H9 (cell line): ENCODE data around the gene PRXL2C. TPM values are rescaled to one million over a fixed set of nuclear protein-coding genes. Genes with fewer than 3 reads are reported as not detected.

Source experiments
- DNase-seq: peaks from one replicate; pipeline ENCODE4 v3.0.0-alpha.2; 2017
- H2AFZ ChIP-seq: one replicate; pipeline ENCODE4 v1.6.1; 2013; ENCODE audit warnings: mild to moderate bottlenecking, low read length, control low read depth, moderate library complexity
- H2AK5ac ChIP-seq: 2 replicates; pipeline ENCODE4 v1.6.1; 2013; ENCODE audit warnings: low read length, control low read depth, mixed read lengths; ENCODE audit not compliant: insufficient read length
- H2BK120ac ChIP-seq: one replicate; pipeline ENCODE4 v1.6.1; 2013; ENCODE audit warnings: low read depth, mild to moderate bottlenecking, low read length, control low read depth, inconsistent platforms; ENCODE audit not compliant: poor library complexity, severe bottlenecking
- H2BK12ac ChIP-seq: 2 replicates; pipeline ENCODE4 v1.6.1; 2013; ENCODE audit warnings: low read length, control low read depth, mixed read lengths, low read depth; ENCODE audit not compliant: insufficient read length
- H2BK15ac ChIP-seq: 2 replicates; pipeline ENCODE4 v1.6.1; 2013; ENCODE audit warnings: low read depth, low read length, control low read depth
- H2BK20ac ChIP-seq: one replicate; pipeline ENCODE4 v1.6.1; 2013; ENCODE audit warnings: low read depth, mild to moderate bottlenecking, low read length, control low read depth, inconsistent platforms; ENCODE audit not compliant: poor library complexity, severe bottlenecking
- H2BK5ac ChIP-seq: 2 replicates; pipeline ENCODE4 v1.6.1; 2013; ENCODE audit warnings: low read length, control low read depth, mixed read lengths; ENCODE audit not compliant: insufficient read length
- H3K14ac ChIP-seq: 2 replicates; pipeline ENCODE4 v1.6.1; 2013; ENCODE audit warnings: low read length, control low read depth; ENCODE audit not compliant: insufficient read depth
- H3K18ac ChIP-seq: 2 replicates; pipeline ENCODE4 v1.6.1; 2013; ENCODE audit warnings: low read depth, mild to moderate bottlenecking, mixed read lengths, low read length, control low read depth; ENCODE audit not compliant: insufficient read length
- H3K23ac ChIP-seq: 2 replicates; pipeline ENCODE4 v1.6.1; 2013; ENCODE audit warnings: low read length, control low read depth, mixed read lengths, low read depth; ENCODE audit not compliant: insufficient read length
- H3K23me2 ChIP-seq: 2 replicates; pipeline ENCODE4 v1.6.1; 2013; ENCODE audit warnings: low read depth, mild to moderate bottlenecking, mixed read lengths, low read length, control low read depth; ENCODE audit not compliant: insufficient read length, poor library complexity, severe bottlenecking
- H3K27ac ChIP-seq: 2 replicates; pipeline ENCODE4 v1.5.1; 2013; ENCODE audit warnings: low read length, control low read depth, mixed read lengths, low read depth; ENCODE audit not compliant: insufficient read length
- H3K27me3 ChIP-seq: 2 replicates; pipeline ENCODE4 v1.6.1; 2013; ENCODE audit warnings: low read length, control low read depth, inconsistent platforms; ENCODE audit not compliant: insufficient read depth
- H3K4ac ChIP-seq: 2 replicates; pipeline ENCODE4 v1.6.1; 2013; ENCODE audit warnings: low read depth, mild to moderate bottlenecking, control low read depth, inconsistent platforms, low read length, moderate library complexity
- H3K4me1 ChIP-seq: 2 replicates; pipeline ENCODE4 v1.6.1; 2013; ENCODE audit warnings: low read length, control low read depth, inconsistent platforms; ENCODE audit not compliant: insufficient read depth
- H3K4me2 ChIP-seq: 2 replicates; pipeline ENCODE4 v1.6.1; 2013; ENCODE audit warnings: low read length, control low read depth, mixed read lengths; ENCODE audit not compliant: insufficient read length, insufficient read depth
- H3K56ac ChIP-seq: 2 replicates; pipeline ENCODE4 v1.6.1; 2013; ENCODE audit warnings: low read depth, mild to moderate bottlenecking, mixed read lengths, low read length, control low read depth; ENCODE audit not compliant: insufficient read length
- H3K79me1 ChIP-seq: 2 replicates; pipeline ENCODE4 v1.6.1; 2013; ENCODE audit warnings: low read depth, mild to moderate bottlenecking, moderate library complexity, low read length, control low read depth, inconsistent platforms; ENCODE audit not compliant: insufficient read depth, poor library complexity, severe bottlenecking
- H3K79me2 ChIP-seq: 2 replicates; pipeline ENCODE4 v1.6.1; 2013; ENCODE audit warnings: low read length, control low read depth, inconsistent platforms; ENCODE audit not compliant: insufficient read depth
- H3K9ac ChIP-seq: 2 replicates; pipeline ENCODE4 v1.6.1; 2013; ENCODE audit warnings: low read length, control low read depth, mixed read lengths; ENCODE audit not compliant: insufficient read length; ENCODE audit errors: extremely low read depth
- H3K9me3 ChIP-seq: one replicate; pipeline ENCODE4 v1.6.1; 2013; ENCODE audit warnings: low read depth, low read length, inconsistent platforms; ENCODE audit not compliant: control insufficient read depth
- H3T11ph ChIP-seq: one replicate; pipeline ENCODE4 v1.6.1; 2013; ENCODE audit warnings: mild to moderate bottlenecking, low read length, control low read depth, inconsistent platforms
- H4K20me1 ChIP-seq: one replicate; pipeline ENCODE4 v1.6.1; 2013; ENCODE audit not compliant: control insufficient read depth, insufficient read length, insufficient read depth
- H4K5ac ChIP-seq: 2 replicates; pipeline ENCODE4 v1.6.1; 2013; ENCODE audit warnings: low read depth, mild to moderate bottlenecking, mixed read lengths, low read length, control low read depth; ENCODE audit not compliant: insufficient read length
- H4K8ac ChIP-seq: replicated peaks from 2 replicates; pipeline ENCODE4 v1.6.1; 2013; ENCODE audit warnings: low read length, control low read depth, mixed read lengths, low read depth; ENCODE audit not compliant: insufficient read length
- H4K91ac ChIP-seq: 2 replicates; pipeline ENCODE4 v1.6.1; 2013; ENCODE audit warnings: low read depth, mild to moderate bottlenecking, moderate library complexity, mixed read lengths, low read length, control low read depth; ENCODE audit not compliant: insufficient read length
- H3K27ac Mint-ChIP-seq, 3 experiments: 2 replicates in 2 of 3; 3 replicates in 1 of 3; pipeline ENCODE4 v1.8.0; 2020 to 2021; ENCODE audit warnings: mixed read lengths in 3 of 3, mild to moderate bottlenecking in 1 of 3, moderate library complexity in 1 of 3
- H3K27me3 Mint-ChIP-seq: 2 replicates; pipeline ENCODE4 v1.8.0; 2021; ENCODE audit warnings: low read depth, mild to moderate bottlenecking, moderate library complexity, mixed read lengths
- H3K36me3 Mint-ChIP-seq, 3 experiments: 2 replicates in 2 of 3; 3 replicates in 1 of 3; pipeline ENCODE4 v1.8.0; 2020 to 2021; ENCODE audit warnings: low read depth in 3 of 3, mixed read lengths in 3 of 3; ENCODE audit not compliant: insufficient read depth in 1 of 3
- H3K4me1 Mint-ChIP-seq, 2 experiments: 2 replicates each; pipeline ENCODE4 v1.8.0; 2020; ENCODE audit warnings: mixed read lengths in 2 of 2
- H3K4me3 Mint-ChIP-seq, 2 experiments: 2 replicates in 1 of 2; 3 replicates in 1 of 2; pipeline ENCODE4 v1.8.0; 2020 to 2021; ENCODE audit warnings: mild to moderate bottlenecking in 2 of 2, mixed read lengths in 2 of 2, moderate library complexity in 1 of 2
- H3K9me3 Mint-ChIP-seq, 2 experiments: 2 replicates in 1 of 2; 3 replicates in 1 of 2; pipeline ENCODE4 v1.8.0; 2020; ENCODE audit warnings: mild to moderate bottlenecking in 2 of 2, mixed read lengths in 2 of 2, moderate library complexity in 1 of 2
- CTCF ChIP-seq: fragments of 200-600 bp; sonication (generic); conservative IDR thresholded peaks from 3 replicates; pipeline ENCODE4 v1.8.0; 2021; ENCODE audit warnings: antibody characterized with exemption, mild to moderate bottlenecking
- WGBS: extraction: QIAGEN DNeasy Blood & Tissue Kit; methylation state at CpG from one replicate; pipeline ENCODE4 v1.1.7; 2013; ENCODE audit warnings: missing lambda C conversion rate, low lambda C conversion rate, mixed read lengths; ENCODE audit not compliant: insufficient read length; ENCODE audit errors: extremely low coverage; 5-methylcytosine and 5-hydroxymethylcytosine counted together
- total RNA-seq: library from RNA; stranded (reverse); gene quantifications from 2 replicates; pipeline ENCODE4 v1.2.1, GENCODE V29; 2021

Gene PRXL2C
- total RNA-seq, 1 experiment from 2014 or later, result 4.7 TPM

GRCh38 chr9:96654450-96655197 lies 493 bp downstream of the PRXL2C start:
- H3K79me2 ChIP-seq, result no peaks in the 10 kb centered on the region
- no peaks in the 10 kb centered on the region for H3K23me2 ChIP-seq
- H4K5ac ChIP-seq, result no peak overlapping the region
- H3K4ac ChIP-seq, result no peak overlapping the region
- no CpG with 5 or more reads among the region's 74 CpGs for WGBS
- H3K18ac ChIP-seq, result peak overlapping the region; percentile 6
- H3K4me1 ChIP-seq, result no peaks in the 10 kb centered on the region
- H3T11ph ChIP-seq, result no peak overlapping the region
- no peak overlapping the region for H2BK5ac ChIP-seq
- no peak overlapping the region for H3K23ac ChIP-seq
- no peak overlapping the region for H2BK15ac ChIP-seq
- H3K9ac ChIP-seq, result no peak overlapping the region
- H4K8ac ChIP-seq, result no peak overlapping the region
- peak; percentile 81 for DNase-seq
- H2BK20ac ChIP-seq, result no peak overlapping the region
- H4K91ac ChIP-seq, result no peak overlapping the region
- TF ChIP-seq CTCF, result no peak; the same call in 2 of the 3 replicates
- H2AFZ ChIP-seq, result no peak overlapping the region
- H2BK12ac ChIP-seq, result no peak overlapping the region
- H3K27ac ChIP-seq, result no peak overlapping the region
- peaks cover 13% of the 10 kb centered on the region for H3K27me3 Mint-ChIP-seq
- H3K9me3 ChIP-seq, result no peaks in the 10 kb centered on the region
- peak overlapping the region; percentile 26 for H3K14ac ChIP-seq
- H3K4me3 Mint-ChIP-seq, result peak overlapping the region; percentile 82 to 90
- H3K4me2 ChIP-seq, result peak overlapping the region; percentile 62
- peaks cover 4 to 10% of the 10 kb centered on the region in 2 experiments for H3K4me1 Mint-ChIP-seq
- H2AK5ac ChIP-seq, result no peak overlapping the region
- H4K20me1 ChIP-seq, result no peaks in the 10 kb centered on the region
- peak overlapping the region; percentile 24 to 94 (median 55); a peak in 5 of 7 replicates for H3K27ac Mint-ChIP-seq
- no peaks in the 10 kb centered on the region; a peak in 3 of 7 replicates for H3K36me3 Mint-ChIP-seq
- H3K27me3 ChIP-seq, result no peaks in the 10 kb centered on the region
- H3K9me3 Mint-ChIP-seq, result no peaks in the 10 kb centered on the region
- no peak overlapping the region for H3K56ac ChIP-seq
- H3K79me1 ChIP-seq, result no peaks in the 10 kb centered on the region
- H2BK120ac ChIP-seq, result no peak overlapping the region
